SU-DHL-6 (cell line): ENCODE data around the gene UNC13C.

Experiments
- EZH2phosphoT487 ChIP-seq: fragments of 200-600 bp; sonication (generic), shearing (Covaris generic); conservative IDR thresholded peaks from 2 replicates; pipeline ENCODE4 v1.6.1; 2018; ENCODE audit warnings: mild to moderate bottlenecking, antibody characterized with exemption, low read length, moderate library complexity, mixed read lengths
- TF ChIP-seq, protein P1 (sequence below): fragments of 200-600 bp; sonication (generic); IDR thresholded peaks from one replicate; pipeline ENCODE4 v1.5.1; 2017; ENCODE audit warnings: antibody characterized with exemption, mild to moderate bottlenecking, low read length, moderate library complexity; ENCODE audit not compliant: insufficient read depth, poor library complexity, severe bottlenecking

DNA sequence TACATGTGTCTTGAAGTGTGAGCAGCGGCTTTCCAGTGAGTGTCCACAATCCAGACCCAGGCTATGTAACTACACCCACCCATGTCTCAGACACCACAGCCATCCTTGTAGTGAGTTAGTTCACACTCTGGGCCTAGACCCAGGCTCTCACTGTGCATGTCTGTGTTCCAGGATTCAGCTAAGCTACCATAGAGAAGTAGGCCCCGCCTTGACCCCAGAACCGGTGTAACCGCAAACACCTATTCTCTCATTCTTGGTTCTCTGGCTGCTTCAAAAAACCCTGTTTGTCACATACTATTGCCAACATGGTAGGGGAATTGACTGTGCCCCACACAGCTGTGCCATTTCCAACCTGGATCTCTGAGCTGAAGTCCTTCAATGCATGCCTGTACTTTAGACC is 657.9 kb downstream of the UNC13C start:
- TF ChIP-seq, protein P1, sequence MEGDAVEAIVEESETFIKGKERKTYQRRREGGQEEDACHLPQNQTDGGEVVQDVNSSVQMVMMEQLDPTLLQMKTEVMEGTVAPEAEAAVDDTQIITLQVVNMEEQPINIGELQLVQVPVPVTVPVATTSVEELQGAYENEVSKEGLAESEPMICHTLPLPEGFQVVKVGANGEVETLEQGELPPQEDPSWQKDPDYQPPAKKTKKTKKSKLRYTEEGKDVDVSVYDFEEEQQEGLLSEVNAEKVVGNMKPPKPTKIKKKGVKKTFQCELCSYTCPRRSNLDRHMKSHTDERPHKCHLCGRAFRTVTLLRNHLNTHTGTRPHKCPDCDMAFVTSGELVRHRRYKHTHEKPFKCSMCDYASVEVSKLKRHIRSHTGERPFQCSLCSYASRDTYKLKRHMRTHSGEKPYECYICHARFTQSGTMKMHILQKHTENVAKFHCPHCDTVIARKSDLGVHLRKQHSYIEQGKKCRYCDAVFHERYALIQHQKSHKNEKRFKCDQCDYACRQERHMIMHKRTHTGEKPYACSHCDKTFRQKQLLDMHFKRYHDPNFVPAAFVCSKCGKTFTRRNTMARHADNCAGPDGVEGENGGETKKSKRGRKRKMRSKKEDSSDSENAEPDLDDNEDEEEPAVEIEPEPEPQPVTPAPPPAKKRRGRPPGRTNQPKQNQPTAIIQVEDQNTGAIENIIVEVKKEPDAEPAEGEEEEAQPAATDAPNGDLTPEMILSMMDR, result no peak
- no peak for TF ChIP-seq EZH2phosphoT487
